Measurements from ENCODE around the gene TSC2. TPM values are rescaled to one million over a fixed set of nuclear protein-coding genes. Genes with fewer than 3 reads are reported as not detected.
"Not testable (repeated sequence)": the region's sequence is repeated elsewhere in the genome, so short reads cannot be mapped to it uniquely, and the experiment has no call there.

TSC2 gene
- total RNA-seq, 1 donor from 2014 or later, result 215 TPM

GRCh38 chr16:2009791-2010510, 37.8 kb upstream of the TSC2 start, which contains the start of gene ZNF598:
Gene ZNF598, minus strand, starts transcription at chr16:2009821.
- Mint-ChIP-seq H3K4me3 (ENCODE audit: unreplicated experiment) (peak within 1 kb of the TSS; percentile 93), H3K27me3 (ENCODE audit: unreplicated experiment) (peaks cover 14% of the 10 kb centered on the region), H3K4me1 (ENCODE audit: low read depth, unreplicated experiment) (peaks cover 20% of the 10 kb centered on the region), H3K27ac (ENCODE audit: unreplicated experiment) (peak within 1 kb of the TSS; percentile 90), H3K9me3 (ENCODE audit: unreplicated experiment) (peaks cover 8% of the 10 kb centered on the region), H3K36me3 (ENCODE audit: unreplicated experiment) (peaks cover 4% of the 10 kb centered on the region)
- peak; percentile 88 for DNase-seq
- TF ChIP-seq CTCF (IDR thresholded peaks at IDR 0.05; ENCODE audit: partially characterized antibody, unreplicated experiment), result no peak

GRCh38 chr16:2011726-2012125, 36.1 kb upstream of the TSC2 start:
- not testable (repeated sequence) for H3K36me3 Mint-ChIP-seq (ENCODE audit: unreplicated experiment); DNase-seq; H3K9me3 Mint-ChIP-seq (ENCODE audit: unreplicated experiment); H3K4me3 Mint-ChIP-seq (ENCODE audit: unreplicated experiment); H3K27ac Mint-ChIP-seq (ENCODE audit: unreplicated experiment)
- peaks cover 12% of the 10 kb centered on the region for H3K27me3 Mint-ChIP-seq (ENCODE audit: unreplicated experiment)
- peaks cover 15% of the 10 kb centered on the region for H3K4me1 Mint-ChIP-seq (ENCODE audit: low read depth, unreplicated experiment)

GRCh38 chr16:2013527-2013926, 34.3 kb upstream of the TSC2 start:
- Mint-ChIP-seq H3K27me3 (ENCODE audit: unreplicated experiment) (peaks cover 7% of the 10 kb centered on the region), H3K9me3 (ENCODE audit: unreplicated experiment) (peaks cover 4% of the 10 kb centered on the region), H3K4me1 (ENCODE audit: low read depth, unreplicated experiment) (peaks cover 6% of the 10 kb centered on the region), H3K36me3 (ENCODE audit: unreplicated experiment) (no peaks in the 10 kb centered on the region), H3K27ac (ENCODE audit: unreplicated experiment) (no peak overlapping the region), H3K4me3 (ENCODE audit: unreplicated experiment) (no peak overlapping the region)
- no peak for DNase-seq
- no peak for TF ChIP-seq CTCF (IDR thresholded peaks at IDR 0.05; ENCODE audit: partially characterized antibody, unreplicated experiment)

- H3K36me3 Mint-ChIP-seq (ENCODE audit: unreplicated experiment), result no peaks in the 10 kb centered on the region
- H3K27ac Mint-ChIP-seq (ENCODE audit: unreplicated experiment), result no peak overlapping the region
- peak overlapping the region; percentile 46 for H3K4me3 Mint-ChIP-seq (ENCODE audit: unreplicated experiment)
- DNase-seq, result no peak
- TF ChIP-seq CTCF (IDR thresholded peaks at IDR 0.05; ENCODE audit: partially characterized antibody, unreplicated experiment), result no peak
- H3K27me3 Mint-ChIP-seq (ENCODE audit: unreplicated experiment), result peaks cover 8% of the 10 kb centered on the region
- H3K9me3 Mint-ChIP-seq (ENCODE audit: unreplicated experiment), result peaks cover 4% of the 10 kb centered on the region
- H3K4me1 Mint-ChIP-seq (ENCODE audit: low read depth, unreplicated experiment), result peaks cover 8% of the 10 kb centered on the region
Observed at GRCh38 chr16:2015117-2015946, 32.5 kb upstream of the TSC2 start.

GRCh38 chr16:2015947-2016208, 31.9 kb upstream of the TSC2 start:
- peak overlapping the region; percentile 46 for H3K4me3 Mint-ChIP-seq (ENCODE audit: unreplicated experiment)
- H3K27ac Mint-ChIP-seq (ENCODE audit: unreplicated experiment), result peak overlapping the region; percentile 68
- TF ChIP-seq CTCF (IDR thresholded peaks at IDR 0.05; ENCODE audit: partially characterized antibody, unreplicated experiment), result no peak
- peaks cover 8% of the 10 kb centered on the region for H3K4me1 Mint-ChIP-seq (ENCODE audit: low read depth, unreplicated experiment)
- peaks cover 4% of the 10 kb centered on the region for H3K9me3 Mint-ChIP-seq (ENCODE audit: unreplicated experiment)
- DNase-seq, result no peak
- no peaks in the 10 kb centered on the region for H3K36me3 Mint-ChIP-seq (ENCODE audit: unreplicated experiment)
- peaks cover 9% of the 10 kb centered on the region for H3K27me3 Mint-ChIP-seq (ENCODE audit: unreplicated experiment)

All from glutamatergic neuron (in vitro differentiated cells).